Naive thymus-derived CD8-positive, alpha-beta T cell (primary cell): Measurements from ENCODE around the gene IGSF11. TPM values are rescaled to one million over a fixed set of nuclear protein-coding genes. Genes with fewer than 3 reads are reported as not detected.

Experiments
- ATAC-seq, 2 donors: fragments of 150-1000 bp; cut with Tn5 transposase in 1 of 2; sonication (Bioruptor Pico), chemical (Tn5 transposase) in 1 of 2; 1 replicate in 1 of 2; 2 replicates in 1 of 2; pipeline ENCODE4 v1.10.0; 2021; ENCODE audit warnings: mild to moderate bottlenecking in 2 of 2, moderate library complexity in 2 of 2
- POLR2A ChIA-PET: fragments of 350-600 bp; sonication (Branson Sonifier 250); formaldehyde crosslinking; loops from one replicate; lab custom pipeline; 2021; ENCODE audit warnings: antibody characterized with exemption; lab: Charles Lee
- DNase-seq, 10 donors: peaks; one replicate each; pipeline versions ENCODE4 v3.0.0 to v3.0.0-alpha.2; 2020 to 2022
- H3K27ac Mint-ChIP-seq, 10 donors: one replicate each; pipeline ENCODE4 v1.8.0; 2020 to 2022; ENCODE audit warnings: mild to moderate bottlenecking in 10 of 10, mixed read lengths in 10 of 10, moderate library complexity in 4 of 10, inconsistent platforms in 1 of 10
- H3K27me3 Mint-ChIP-seq, 5 donors: one replicate each; pipeline ENCODE4 v1.8.0; 2021 to 2022; ENCODE audit warnings: mixed read lengths in 5 of 5
- H3K36me3 Mint-ChIP-seq, 3 donors: one replicate each; pipeline ENCODE4 v1.8.0; 2020 to 2022; ENCODE audit warnings: mixed read lengths in 3 of 3, mild to moderate bottlenecking in 2 of 3, inconsistent platforms in 1 of 3
- H3K4me1 Mint-ChIP-seq, 4 donors: one replicate each; pipeline ENCODE4 v1.8.0; 2021 to 2022; ENCODE audit warnings: mixed read lengths in 4 of 4
- H3K4me3 Mint-ChIP-seq, 10 donors: one replicate each; pipeline ENCODE4 v1.8.0; 2020 to 2022; ENCODE audit warnings: mild to moderate bottlenecking in 10 of 10, mixed read lengths in 10 of 10, moderate library complexity in 6 of 10, inconsistent platforms in 1 of 10
- H3K9me3 Mint-ChIP-seq, 9 donors: one replicate each; pipeline ENCODE4 v1.8.0; 2020 to 2022; ENCODE audit warnings: mixed read lengths in 9 of 9, mild to moderate bottlenecking in 3 of 9, inconsistent platforms in 1 of 9, moderate library complexity in 1 of 9
- polyA plus RNA-seq, 3 donors: library from polyadenylated mRNA; unstranded; fragments of 300-500 nt; fragmentation: Illumina TruSeq; gene quantifications; one replicate each; pipeline ENCODE4 v1.2.3, GENCODE V29; 2021
- total RNA-seq, 8 experiments: library from RNA in 2 of 8; stranded (reverse) in 2 of 8; gene quantifications; one replicate each; pipeline ENCODE4 v1.2.3 and lab custom pipeline; 2021 to 2026

Gene IGSF11
- total and polyA plus RNA-seq, 5 experiments from 2014 or later, result 0.60 to 1.2 (median 0.74) TPM; not detected in 1

- Mint-ChIP-seq H3K9me3 (no peaks in the 10 kb centered on the region), H3K27ac (peak overlapping the region in 1 of 10 donors; percentile 35), H3K27me3 (peaks cover 0 to 4% (median 1%) of the 10 kb centered on the region in 5 donors), H3K36me3 (no peaks in the 10 kb centered on the region), H3K4me3 (no peak overlapping the region), H3K4me1 (peaks cover 0 to 5% (median 2%) of the 10 kb centered on the region in 4 donors)
- DNase-seq (no peak), ATAC-seq (no peak)
- POLR2A ChIA-PET, result interaction anchor here (0.6 kb wide), 1 partner anchor 19 kb away, joined by 6 read pairs; no protein-coding TSS in a partner anchor
These were observed 66.5 kb downstream of the IGSF11 start for GRCh38 chr3:118968111-118968510.

GRCh38 chr3:118966700-118967099 is 67.9 kb downstream of the IGSF11 start:
- DNase-seq (no peak), ATAC-seq (no peak)
- Mint-ChIP-seq H3K27ac (no peak overlapping the region), H3K4me1 (peaks cover 0 to 8% (median 2%) of the 10 kb centered on the region in 4 donors), H3K36me3 (no peaks in the 10 kb centered on the region), H3K9me3 (no peaks in the 10 kb centered on the region), H3K27me3 (peaks cover 0 to 4% (median 1%) of the 10 kb centered on the region in 5 donors), H3K4me3 (no peak overlapping the region)
- POLR2A ChIA-PET, result no interaction called here

- POLR2A ChIA-PET, result no interaction called here
- no peak for DNase-seq
- peaks cover 0 to 3% (median 0%) of the 10 kb centered on the region in 5 donors for H3K27me3 Mint-ChIP-seq
- H3K27ac Mint-ChIP-seq, result no peak overlapping the region
- H3K36me3 Mint-ChIP-seq, result no peaks in the 10 kb centered on the region
- H3K4me3 Mint-ChIP-seq, result no peak overlapping the region
- no peak for ATAC-seq
- H3K4me1 Mint-ChIP-seq, result peaks cover 0 to 12% (median 4%) of the 10 kb centered on the region in 4 donors
- H3K9me3 Mint-ChIP-seq, result no peaks in the 10 kb centered on the region
These were observed 70.9 kb downstream of the IGSF11 start for GRCh38 chr3:118963711-118964110.

- POLR2A ChIA-PET, result no interaction called here
- DNase-seq, result no peak
- Mint-ChIP-seq H3K27me3 (peaks cover 0 to 3% (median 0%) of the 10 kb centered on the region in 5 donors), H3K9me3 (no peaks in the 10 kb centered on the region), H3K4me3 (no peak overlapping the region), H3K36me3 (no peaks in the 10 kb centered on the region), H3K27ac (peak overlapping the region in 1 of 10 donors; percentile 75), H3K4me1 (peaks cover 20 to 28% (median 23%) of the 10 kb centered on the region in 4 donors)
- no peak for ATAC-seq
These were observed 73.7 kb downstream of the IGSF11 start for GRCh38 chr3:118960876-118961450.

DNA sequence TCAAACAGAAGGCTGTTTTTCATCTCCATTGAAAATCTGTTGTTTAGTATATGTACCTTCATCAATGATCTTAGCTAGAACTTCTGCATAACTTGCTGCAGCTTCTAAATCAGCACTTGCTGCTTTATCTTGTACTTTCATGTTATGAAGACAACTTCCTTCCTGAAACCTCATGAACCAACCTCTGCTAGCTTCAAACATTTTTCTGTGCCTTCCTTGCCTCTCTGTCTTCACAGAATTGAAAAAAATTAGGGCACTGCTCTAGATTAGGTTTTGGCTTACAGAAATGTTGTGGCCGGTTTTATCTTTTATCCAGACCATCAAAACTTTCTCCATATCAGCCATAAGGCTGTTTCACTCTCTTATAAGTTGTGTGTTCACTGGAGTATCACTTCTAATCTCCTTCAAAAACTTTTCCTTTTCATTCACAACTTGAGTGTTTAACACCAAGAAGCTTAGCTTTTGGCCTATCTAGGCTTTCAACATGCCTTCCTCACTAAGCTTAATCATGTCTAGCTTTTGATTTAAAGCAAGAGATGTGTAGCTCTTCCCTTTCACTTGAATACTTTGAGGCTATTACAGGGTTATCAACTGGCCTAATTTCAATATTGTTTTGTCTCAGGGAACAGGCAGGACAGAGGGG is 78.6 kb downstream of the IGSF11 start:
- peaks cover 29 to 57% (median 46%) of the 10 kb centered on the region in 4 donors for H3K4me1 Mint-ChIP-seq

GRCh38 chr3:118951089-118951488 is 83.6 kb downstream of the IGSF11 start:
- Mint-ChIP-seq H3K27me3 (no peaks in the 10 kb centered on the region), H3K27ac (no peak overlapping the region), H3K4me1 (peaks cover 29 to 70% (median 58%) of the 10 kb centered on the region in 4 donors), H3K9me3 (no peaks in the 10 kb centered on the region), H3K36me3 (no peaks in the 10 kb centered on the region), H3K4me3 (no peak overlapping the region)
- DNase-seq (no peak), ATAC-seq (no peak)
- POLR2A ChIA-PET, result no interaction called here

More for the DNA sequence above, 78.6 kb downstream of the IGSF11 start:
- Mint-ChIP-seq H3K36me3 (no peaks in the 10 kb centered on the region), H3K27ac (peak overlapping the region; percentile 55 to 91 (median 72)), H3K9me3 (no peaks in the 10 kb centered on the region), H3K4me3 (peak overlapping the region; percentile 9 to 72 (median 60)), H3K27me3 (no peaks in the 10 kb centered on the region)
- POLR2A ChIA-PET, result interaction anchor here (1.3 to 1.4 kb wide), 3 partner anchors 13 to 285 kb away, joined by 4 to 9 read pairs (median 5); partner anchors contain the start of genes B4GALT4 and IGSF11
- ATAC-seq (peak; percentile 93 to 94), DNase-seq (peak in 4 of 10 donors; percentile 37 to 72 (median 60))

DNA sequence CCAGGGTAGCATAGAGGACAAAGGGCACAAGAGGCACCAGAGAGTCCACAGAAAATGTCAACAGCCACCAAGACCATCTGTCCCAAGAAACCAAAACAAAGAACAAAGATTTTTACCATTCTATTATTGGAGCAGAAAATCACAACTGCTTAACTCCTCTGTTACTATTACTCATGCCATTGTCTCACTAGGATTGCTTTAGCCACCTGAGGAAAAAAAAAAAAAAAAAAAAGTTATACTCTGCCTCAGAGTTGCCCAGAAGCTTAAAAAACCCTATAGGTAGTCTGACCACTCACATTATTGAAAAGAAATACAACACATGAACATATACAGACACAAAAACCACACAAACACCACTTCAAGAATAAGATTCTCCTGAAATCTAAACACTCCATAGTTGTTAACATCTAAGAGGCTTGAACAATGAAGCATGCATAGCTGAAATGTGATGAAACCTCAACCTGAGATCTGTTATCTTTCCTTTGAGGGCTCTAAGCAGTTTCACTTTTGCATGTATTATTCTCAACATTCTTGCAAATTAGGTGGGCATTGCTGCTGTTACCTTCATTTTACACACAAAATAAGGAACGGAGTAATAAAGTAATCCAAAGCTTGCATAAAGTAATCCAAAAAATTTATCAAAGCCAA is 85.4 kb downstream of the IGSF11 start:
- peak overlapping the region; percentile 54 to 83 (median 70) for H3K4me3 Mint-ChIP-seq
- POLR2A ChIA-PET, result interaction anchor here (0.7 to 1.0 kb wide), 2 partner anchors 19 to 346 kb away, joined by 4 to 6 read pairs; no protein-coding TSS in a partner anchor
- H3K9me3 Mint-ChIP-seq, result no peaks in the 10 kb centered on the region

DNA sequence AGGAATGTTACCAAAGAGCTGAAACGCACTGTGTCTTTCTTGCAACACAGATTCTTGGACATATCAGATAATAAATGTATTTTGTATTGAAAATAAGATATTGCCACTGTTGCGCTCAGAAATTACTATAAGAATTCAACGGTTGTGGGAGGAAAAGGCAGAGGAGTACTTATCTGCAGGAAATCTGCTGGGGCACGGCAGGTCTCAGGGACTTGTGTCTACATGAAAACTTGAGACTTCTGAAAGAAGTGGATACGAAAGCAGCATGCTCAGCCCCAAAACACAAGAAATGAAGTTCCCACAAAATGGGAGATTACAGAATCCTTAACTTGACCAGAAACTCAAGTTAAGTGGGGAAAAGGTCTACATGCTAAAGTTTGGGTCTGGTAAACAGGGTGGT is 86.5 kb downstream of the IGSF11 start:
- Mint-ChIP-seq H3K27ac (peak overlapping the region; percentile 1 to 93 (median 82)), H3K4me1 (peaks cover 26 to 59% (median 45%) of the 10 kb centered on the region in 4 donors), H3K4me3 (peak overlapping the region in 8 of 10 donors; percentile 9 to 69 (median 58)), H3K36me3 (no peaks in the 10 kb centered on the region), H3K27me3 (no peaks in the 10 kb centered on the region), H3K9me3 (no peaks in the 10 kb centered on the region)
- DNase-seq (no peak), ATAC-seq (no peak)
- POLR2A ChIA-PET, result no interaction called here

More for the DNA sequence above, 85.4 kb downstream of the IGSF11 start:
- peak; percentile 91 to 96 for ATAC-seq
- H3K27me3 Mint-ChIP-seq, result no peaks in the 10 kb centered on the region
- peak in 3 of 10 donors; percentile 27 to 58 (median 56) for DNase-seq
- no peaks in the 10 kb centered on the region for H3K36me3 Mint-ChIP-seq
- H3K27ac Mint-ChIP-seq, result peak overlapping the region; percentile 1 to 93 (median 78)
- peaks cover 31 to 60% (median 49%) of the 10 kb centered on the region in 4 donors for H3K4me1 Mint-ChIP-seq

DNA sequence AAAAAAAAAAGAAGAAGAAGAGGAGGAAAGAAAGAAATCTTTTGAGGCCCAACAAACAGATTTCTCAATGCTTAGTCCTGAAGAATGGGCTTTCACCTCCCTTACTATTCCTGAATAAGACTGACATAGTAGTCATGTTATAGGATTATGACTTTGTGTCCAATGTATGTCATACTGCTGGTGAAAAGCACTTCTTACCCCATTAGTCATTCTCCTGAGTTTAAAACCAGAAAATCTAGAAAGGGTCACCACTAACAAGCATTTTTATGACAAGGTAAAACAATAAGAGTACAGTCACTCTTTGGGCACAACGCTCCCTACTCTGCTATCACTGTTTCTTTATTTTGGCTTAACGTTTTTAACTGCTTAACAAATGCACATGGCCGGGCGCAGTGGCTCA is 88.2 kb downstream of the IGSF11 start:
- Mint-ChIP-seq H3K4me3 (no peak overlapping the region), H3K4me1 (peaks cover 33 to 73% (median 58%) of the 10 kb centered on the region in 4 donors), H3K9me3 (no peaks in the 10 kb centered on the region)

GRCh38 chr3:118945834-118946233 is 88.8 kb downstream of the IGSF11 start:
- POLR2A ChIA-PET, result no interaction called here
- H3K27ac Mint-ChIP-seq, result peak overlapping the region in 2 of 10 donors; percentile 6 to 14

More for the DNA sequence above, 88.2 kb downstream of the IGSF11 start:
- Mint-ChIP-seq H3K27me3 (no peaks in the 10 kb centered on the region), H3K27ac (peak overlapping the region in 2 of 10 donors; percentile 12 to 44), H3K36me3 (no peaks in the 10 kb centered on the region)
- ATAC-seq (no peak), DNase-seq (no peak)
- POLR2A ChIA-PET, result no interaction called here

GRCh38 chr3:118943597-118943996 is 91.0 kb downstream of the IGSF11 start:
- DNase-seq, result no peak
- Mint-ChIP-seq H3K27ac (peak overlapping the region in 1 of 10 donors; percentile 38), H3K9me3 (peaks cover 0 to 2% (median 0%) of the 10 kb centered on the region in 9 donors), H3K4me3 (peak overlapping the region in 1 of 10 donors; percentile 3), H3K4me1 (peaks cover 26 to 60% (median 43%) of the 10 kb centered on the region in 4 donors), H3K36me3 (no peaks in the 10 kb centered on the region), H3K27me3 (no peaks in the 10 kb centered on the region)
- no peak for ATAC-seq
- POLR2A ChIA-PET, result no interaction called here

More at GRCh38 chr3:118945834-118946233, 88.8 kb downstream of the IGSF11 start:
- Mint-ChIP-seq H3K27me3 (no peaks in the 10 kb centered on the region), H3K4me3 (no peak overlapping the region), H3K9me3 (no peaks in the 10 kb centered on the region), H3K4me1 (peaks cover 31 to 74% (median 56%) of the 10 kb centered on the region in 4 donors), H3K36me3 (no peaks in the 10 kb centered on the region)
- no peak for ATAC-seq
- DNase-seq, result no peak

- Mint-ChIP-seq H3K27me3 (no peaks in the 10 kb centered on the region), H3K9me3 (peaks cover 0 to 3% (median 0%) of the 10 kb centered on the region in 9 donors), H3K27ac (peak overlapping the region in 9 of 10 donors; percentile 16 to 83 (median 62)), H3K36me3 (no peaks in the 10 kb centered on the region), H3K4me3 (peak overlapping the region in 8 of 10 donors; percentile 29 to 58 (median 50)), H3K4me1 (peaks cover 29 to 58% (median 41%) of the 10 kb centered on the region in 4 donors)
- DNase-seq (peak in 2 of 10 donors; percentile 25 to 30), ATAC-seq (peak; percentile 85 to 89)
- POLR2A ChIA-PET, result interaction anchor here (1.2 to 1.7 kb wide), 2 partner anchors 9 to 13 kb away, joined by 5 to 6 read pairs; no protein-coding TSS in a partner anchor
These were observed 92.0 kb downstream of the IGSF11 start for GRCh38 chr3:118942671-118943070.
